GM21390 (cell line): ENCODE measurements around the gene CHGA.

Source experiments
- ATAC-seq: cut with Tn5 transposase; IDR thresholded peaks from one replicate; pipeline ENCODE4 v1.9.1; 2021; ENCODE audit not compliant: unreplicated experiment

Gene CHGA, protein sequence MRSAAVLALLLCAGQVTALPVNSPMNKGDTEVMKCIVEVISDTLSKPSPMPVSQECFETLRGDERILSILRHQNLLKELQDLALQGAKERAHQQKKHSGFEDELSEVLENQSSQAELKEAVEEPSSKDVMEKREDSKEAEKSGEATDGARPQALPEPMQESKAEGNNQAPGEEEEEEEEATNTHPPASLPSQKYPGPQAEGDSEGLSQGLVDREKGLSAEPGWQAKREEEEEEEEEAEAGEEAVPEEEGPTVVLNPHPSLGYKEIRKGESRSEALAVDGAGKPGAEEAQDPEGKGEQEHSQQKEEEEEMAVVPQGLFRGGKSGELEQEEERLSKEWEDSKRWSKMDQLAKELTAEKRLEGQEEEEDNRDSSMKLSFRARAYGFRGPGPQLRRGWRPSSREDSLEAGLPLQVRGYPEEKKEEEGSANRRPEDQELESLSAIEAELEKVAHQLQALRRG

DNA sequence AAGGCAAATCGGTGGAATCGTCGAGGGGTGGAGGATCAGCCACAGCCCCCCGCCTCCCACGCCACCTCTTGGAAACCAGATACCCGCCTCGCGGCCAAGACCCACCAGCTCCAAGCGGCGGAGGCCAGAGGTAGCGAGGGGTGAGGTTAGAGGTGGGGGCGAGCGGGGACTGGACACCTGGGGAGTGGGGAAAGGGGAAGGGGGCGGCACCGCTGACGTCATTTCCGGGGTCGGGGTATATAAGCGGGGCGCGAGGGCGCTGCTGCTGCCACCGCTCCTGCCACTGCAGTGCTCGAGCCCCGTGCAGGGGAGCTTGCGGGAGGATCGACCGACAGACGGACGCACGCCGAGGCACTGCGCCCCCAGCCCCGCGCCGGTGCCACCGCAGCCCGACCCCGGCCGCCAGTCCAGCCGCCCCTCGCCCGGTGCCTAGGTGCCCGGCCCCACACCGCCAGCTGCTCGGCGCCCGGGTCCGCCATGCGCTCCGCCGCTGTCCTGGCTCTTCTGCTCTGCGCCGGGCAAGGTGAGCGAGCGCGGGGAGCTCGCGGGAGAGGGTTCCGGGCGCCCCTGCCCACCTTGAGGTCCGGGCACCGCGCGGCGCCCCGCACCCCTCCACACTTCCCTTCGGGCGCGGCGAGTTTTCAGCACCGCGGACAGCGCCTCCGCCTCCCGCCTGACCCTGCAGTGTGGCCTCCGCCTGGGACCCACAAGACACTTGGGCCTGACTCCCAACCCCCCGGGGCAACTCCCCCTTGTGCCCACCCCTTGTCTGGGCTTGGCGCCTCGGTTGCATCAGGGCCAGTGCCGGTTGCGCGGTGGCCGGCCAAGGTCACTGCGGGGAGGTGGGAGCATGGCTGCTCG, at the start of gene CHGA:
TSS of gene CHGA (plus strand) at position 268 of the 861 bp plus-strand sequence. CDS start at position 478, 210 bp downstream.
- no peak for ATAC-seq

DNA sequence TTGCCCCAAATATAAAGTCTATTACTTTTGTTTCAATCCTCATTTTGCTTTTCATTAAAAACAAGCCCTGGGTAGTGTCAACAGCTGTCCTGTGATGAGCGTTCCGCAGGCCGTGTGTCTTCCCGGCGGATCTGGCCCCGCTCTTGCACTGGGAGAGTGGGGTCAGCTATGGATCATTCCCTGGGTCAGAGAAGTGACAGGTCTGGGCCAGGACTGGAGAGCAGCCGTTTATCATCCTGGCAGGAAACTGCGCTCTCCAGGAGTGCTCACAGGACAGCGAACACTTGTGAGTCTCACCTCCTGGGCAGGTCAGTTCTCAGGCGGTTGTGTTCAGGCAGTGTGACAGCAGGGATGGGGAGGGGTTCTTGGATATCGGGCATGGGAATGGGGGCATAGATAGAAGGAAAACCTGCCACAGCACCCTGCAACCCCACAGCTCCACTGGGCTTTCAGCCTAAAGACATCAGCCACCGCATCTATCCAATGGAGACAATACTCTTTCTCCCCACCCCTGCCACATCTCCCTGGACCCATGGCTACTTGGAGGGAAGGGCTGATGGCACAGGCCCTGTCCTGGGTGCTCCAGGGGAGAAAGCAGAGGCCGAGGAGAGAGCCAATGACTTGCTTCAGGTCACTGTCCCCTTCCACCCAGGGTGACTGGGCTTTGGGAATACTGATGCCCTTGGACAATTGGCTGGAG, 47.8 kb upstream of the CHGA start:
- ATAC-seq = no peak

DNA sequence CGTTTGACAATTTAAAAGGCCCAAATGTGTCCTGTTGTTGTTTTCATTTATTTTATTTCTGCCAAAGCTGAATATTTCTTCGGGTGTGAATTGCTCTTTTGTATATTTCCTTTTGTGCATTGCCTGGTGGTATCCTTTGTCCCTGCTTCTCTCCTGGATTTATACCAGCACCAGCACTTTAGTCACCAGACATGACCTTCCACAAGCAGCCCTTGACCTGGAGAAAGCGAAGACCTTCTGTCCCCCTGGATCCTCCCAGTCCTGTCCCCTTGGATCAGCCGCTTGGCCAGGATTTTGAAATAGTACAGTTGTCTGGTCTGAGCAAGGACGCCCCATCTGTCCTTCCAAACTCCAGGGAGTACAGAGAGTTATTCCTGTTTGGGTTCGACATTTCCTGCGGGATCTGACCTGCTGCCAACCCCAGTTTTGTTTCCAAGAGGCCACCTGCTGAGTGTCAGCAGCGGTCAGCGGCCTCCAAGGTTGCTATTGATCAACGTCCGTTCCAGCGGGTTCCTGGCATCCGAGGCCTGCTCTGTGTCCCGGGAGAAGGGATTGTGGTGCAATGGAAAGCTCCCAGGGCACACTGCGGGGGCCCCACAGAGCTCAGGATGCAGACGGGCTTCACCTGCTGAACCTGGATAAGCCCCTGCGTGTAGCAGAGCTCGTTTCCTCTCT, 45.1 kb upstream of the CHGA start:
- ATAC-seq = no peak

DNA sequence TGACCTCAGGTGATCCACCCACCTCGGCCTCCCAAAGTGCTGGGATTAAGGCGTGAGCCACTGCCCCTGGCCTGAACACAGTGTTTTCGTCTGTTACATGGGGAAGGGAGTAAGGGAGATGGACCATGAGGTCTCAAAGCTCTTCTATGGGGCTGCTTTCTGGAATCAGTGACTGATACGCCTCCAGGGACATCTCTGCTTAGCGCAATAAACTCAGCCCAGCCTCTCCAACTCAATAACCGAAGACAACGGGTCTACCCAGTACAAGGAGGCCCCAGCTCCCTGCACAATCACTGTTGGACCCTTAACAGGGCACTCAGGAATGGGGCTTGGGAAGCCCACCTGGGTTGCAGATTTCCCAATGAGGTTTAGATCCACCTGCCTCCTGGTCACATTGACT, 42.6 kb upstream of the CHGA start:
- ATAC-seq = no peak

DNA sequence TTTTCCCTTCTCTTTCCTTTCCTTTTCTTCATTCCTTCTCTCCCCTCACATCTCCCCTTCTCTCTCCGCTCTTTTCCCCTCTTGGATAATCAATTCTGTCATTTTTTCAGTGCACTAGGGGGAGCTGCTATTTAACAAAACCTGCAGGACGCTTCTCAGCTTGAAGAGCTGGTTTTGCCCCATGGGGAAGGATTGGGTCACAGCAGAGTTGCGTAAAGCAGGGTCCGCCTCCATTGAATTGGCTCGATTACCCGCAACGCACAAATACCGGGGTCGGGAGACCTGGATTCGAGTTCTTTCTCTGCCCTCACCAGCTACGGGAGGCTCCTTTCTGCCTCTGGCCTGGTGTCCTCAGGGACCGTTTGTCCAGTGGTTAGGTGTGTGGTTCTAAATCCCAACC, 42.1 kb upstream of the CHGA start:
- ATAC-seq = no peak

DNA sequence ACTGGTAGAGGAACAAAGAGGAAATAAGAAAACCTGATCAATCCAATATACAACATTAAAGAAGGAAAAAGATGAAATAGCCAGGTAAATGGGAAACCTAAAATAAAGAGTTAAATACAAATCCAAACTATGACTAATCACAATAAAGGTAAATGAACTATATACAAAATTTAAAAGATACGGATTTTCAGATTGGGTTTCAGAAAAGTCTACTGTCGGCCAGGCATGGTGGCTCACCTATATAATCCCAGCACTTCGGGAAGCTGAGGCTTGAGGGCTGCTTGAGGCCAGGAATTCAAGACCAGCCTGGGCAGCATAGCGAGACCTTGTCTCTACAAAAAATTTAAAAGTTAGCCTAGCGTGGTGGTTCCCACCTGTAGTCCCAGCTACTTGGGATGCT, 39.9 kb upstream of the CHGA start:
- ATAC-seq = no peak

DNA sequence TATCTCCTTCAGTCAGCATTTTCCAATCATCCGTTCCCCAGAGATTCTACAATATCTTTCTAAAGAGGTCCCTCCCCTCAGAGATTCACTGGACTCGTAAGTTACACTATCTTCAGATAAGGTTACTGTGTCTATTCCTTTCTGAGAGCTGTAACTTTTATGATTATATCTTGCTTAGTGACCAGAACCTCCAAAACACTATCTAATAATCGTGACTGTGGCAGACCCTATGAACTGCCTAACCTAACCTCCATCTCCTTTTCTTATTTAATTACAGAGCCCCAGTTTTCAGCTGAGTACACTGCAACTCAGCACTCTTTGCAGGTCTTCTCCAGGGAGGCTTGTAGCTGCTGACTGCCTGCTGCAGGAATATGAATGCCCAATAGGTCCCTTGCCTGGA, 38.5 kb upstream of the CHGA start:
- no peak for ATAC-seq

DNA sequence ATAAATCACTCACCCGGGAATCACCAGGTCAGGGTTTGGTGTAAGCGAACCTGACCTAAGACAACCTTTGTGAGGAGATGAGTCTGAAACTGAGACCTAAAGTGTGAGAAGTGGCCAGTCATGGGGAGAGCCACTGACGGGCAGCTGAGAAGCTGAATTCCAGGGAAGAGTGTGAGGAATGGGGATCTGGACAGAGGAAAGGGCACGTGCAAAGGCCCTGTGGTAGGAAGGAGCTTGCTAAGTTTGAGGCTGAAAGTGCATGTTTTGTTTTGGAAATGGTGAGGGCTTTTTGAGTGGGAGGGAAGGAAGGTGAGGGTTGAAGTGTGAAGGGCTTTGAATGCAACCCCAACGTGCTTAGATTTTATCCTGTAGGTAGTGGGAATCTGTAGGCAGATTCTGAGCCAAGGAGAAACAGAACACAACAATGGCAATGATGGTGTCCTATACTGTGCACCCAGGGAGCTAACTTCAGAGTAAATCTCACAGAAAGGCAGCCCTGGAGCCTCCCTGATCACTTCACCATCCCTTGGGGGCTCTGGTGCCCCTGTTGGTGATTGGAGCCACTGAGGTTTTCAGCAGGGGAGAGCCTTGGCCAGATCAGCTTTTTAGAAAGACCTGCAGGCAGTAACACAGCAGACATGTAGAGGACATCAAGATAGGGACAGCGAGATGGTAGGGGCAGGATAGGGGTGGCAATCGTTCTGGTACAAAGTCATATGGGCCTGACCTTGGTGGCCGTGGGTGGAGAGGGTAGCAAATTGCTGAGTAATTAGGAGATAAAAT, 37.5 kb upstream of the CHGA start:
- no peak for ATAC-seq

DNA sequence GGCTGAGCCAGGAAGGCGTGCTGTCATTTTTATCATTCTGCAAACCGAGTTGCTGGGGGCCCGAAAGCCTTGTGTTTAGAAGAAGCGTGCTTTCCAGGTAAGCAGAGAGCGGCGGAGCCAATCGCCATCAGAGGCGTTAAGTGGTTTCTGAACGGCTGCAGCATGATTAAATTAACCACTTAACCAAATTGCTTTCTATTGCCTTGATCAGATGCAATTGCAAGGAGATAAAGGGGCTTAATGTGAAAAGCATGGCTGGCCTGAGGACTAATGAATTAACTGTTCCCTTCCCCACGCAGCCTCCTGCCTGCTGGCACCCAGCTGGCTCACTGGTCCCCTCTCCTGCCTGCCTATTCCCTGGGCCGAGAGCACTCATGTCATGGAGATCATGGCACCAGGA, 36.6 kb upstream of the CHGA start:
- ATAC-seq = no peak

DNA sequence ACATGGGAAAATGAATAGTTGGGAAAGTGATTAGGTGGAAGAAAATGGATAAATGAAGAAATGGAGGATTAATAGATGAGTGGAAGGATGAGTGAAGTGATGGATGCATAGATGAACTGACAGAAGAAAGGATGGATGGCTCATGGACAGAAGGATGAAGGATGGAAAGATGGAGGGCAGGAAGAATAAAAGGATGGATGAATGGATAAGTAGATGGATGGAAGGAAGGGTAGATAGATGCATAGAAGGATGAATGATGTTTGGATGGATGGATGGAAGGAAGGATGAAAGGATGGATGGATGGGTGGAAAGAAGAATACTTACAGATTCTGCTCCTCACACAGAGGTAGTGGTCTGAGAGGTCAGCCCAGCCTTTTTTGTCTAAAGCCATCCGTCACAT, 35.8 kb upstream of the CHGA start:
- no peak for ATAC-seq

DNA sequence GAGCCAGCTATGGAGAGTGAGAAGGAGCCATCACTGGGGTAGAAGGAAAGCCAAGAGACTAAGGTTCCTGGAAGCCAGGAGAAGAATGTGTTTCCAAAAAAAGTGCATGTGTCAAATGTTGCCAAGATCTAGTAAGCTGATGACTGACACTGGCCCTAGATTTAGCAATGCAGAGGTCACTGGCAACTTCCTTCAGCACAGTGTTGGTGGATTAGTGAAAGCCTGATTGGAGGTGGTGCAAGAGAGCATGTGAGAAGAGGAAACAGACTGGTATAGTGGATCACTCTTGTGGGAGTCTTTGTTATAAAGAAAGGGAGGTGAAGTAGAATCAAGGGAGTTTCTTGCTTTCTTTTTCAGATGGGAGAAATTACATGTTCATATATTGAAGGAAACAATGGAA, 34.1 kb upstream of the CHGA start:
- ATAC-seq = no peak

DNA sequence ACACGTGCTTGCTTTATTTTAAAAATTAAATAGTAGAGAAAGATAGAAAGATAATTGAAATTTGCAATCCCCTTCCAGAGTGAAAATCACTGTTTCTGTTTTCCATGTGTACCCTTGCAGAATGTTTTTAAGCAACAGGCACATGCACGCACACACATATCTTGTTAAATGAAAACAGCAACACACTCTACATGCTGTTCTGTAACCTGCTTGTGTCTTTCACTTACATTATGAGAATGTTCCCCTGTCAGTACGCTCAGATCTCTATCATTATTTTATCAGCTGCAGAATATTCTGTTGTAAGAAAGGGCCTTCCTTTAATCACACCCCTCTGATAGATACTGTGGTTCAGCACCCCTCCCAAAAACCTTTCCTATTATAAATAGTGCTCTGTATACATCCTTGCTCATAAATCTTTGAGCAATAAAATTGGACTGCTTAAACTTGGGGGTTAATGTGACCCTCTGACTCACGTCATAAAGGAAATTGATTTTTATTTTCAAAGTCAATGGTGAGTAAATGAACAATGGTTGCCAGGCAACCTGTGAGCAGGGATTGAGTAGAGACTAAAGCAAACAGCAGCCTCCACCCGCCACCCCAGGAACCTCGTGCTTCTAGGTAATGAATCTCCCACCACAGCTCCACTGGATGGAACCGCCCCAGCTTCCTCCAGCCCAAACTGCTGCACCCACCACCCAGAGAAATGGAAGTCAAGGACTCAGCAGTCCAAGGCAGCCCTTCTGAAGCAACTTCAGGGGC, 31.9 kb upstream of the CHGA start:
- no peak for ATAC-seq

DNA sequence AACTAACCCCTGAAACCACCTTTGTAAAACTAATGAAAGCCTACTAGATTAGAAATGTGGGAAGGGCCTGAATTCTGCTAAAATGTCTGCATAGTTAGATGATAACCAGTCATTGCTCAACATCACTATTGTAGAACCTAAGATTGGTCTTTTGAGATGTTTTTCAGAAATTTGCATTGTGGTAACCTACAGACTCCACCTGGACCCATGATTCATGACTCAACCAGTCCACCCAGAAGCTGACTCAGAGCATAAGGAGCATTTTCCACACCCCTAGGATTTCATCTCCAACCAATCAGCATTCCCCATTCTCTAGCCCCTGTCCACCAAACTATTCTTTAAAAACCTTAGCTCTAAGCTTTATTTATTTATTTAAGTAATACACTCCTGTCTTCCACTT, 30.4 kb upstream of the CHGA start:
- no peak for ATAC-seq

DNA sequence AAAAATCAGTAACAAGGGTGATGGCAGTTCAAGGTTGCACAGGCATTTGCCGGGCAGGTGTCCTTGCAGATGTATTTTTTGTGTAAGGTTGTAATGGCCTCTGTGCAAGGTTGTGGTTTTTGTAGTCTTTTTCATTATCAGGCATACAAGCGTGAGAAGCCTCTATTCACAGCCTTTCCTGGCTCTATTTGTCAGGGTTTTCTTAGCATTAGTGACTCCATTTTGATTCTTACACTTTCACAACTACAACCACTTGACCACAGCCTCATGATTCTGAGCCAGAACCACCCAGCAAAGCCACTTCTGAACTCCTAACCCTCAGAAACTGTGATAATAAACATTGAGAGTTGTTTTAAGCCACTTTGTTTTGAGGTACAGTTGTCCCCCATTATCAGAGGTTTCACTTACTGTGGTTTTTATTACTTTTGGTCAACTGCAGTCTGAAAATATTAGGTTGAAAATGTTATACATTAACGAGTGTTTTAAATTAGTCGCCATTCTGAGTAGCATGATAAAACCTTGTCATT, 27.5 kb upstream of the CHGA start:
- ATAC-seq = no peak

DNA sequence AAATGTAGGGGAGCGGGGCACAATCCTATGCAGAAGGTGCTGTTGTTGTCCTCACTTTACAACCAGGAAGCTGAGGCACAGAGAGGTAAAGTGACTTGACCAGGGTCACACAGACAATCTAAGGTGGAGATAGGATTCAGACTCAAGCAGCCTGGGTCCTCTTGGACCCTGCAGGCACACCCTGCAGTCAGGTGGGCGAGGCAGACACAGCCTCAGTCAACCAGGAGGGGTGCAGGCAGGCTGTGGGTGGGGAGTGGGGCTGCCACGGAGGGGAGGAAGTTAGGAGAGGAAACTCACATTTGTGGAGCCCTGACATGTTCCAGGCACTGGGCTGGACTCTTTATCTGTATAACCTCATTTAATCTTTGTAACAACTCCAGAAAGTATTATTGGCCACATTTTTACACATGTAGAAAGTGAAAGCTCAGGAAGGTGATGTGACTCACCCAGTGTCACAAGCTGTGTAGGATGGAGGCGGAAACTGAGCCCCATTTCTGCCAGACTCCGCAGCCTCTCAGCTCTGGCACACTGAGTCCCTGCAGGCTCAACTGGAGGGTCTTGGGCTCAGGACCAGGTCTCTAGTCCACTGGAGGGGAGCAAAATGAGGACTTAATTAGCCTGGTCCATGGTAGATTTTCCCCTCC, 24.9 kb upstream of the CHGA start:
- no peak for ATAC-seq

DNA sequence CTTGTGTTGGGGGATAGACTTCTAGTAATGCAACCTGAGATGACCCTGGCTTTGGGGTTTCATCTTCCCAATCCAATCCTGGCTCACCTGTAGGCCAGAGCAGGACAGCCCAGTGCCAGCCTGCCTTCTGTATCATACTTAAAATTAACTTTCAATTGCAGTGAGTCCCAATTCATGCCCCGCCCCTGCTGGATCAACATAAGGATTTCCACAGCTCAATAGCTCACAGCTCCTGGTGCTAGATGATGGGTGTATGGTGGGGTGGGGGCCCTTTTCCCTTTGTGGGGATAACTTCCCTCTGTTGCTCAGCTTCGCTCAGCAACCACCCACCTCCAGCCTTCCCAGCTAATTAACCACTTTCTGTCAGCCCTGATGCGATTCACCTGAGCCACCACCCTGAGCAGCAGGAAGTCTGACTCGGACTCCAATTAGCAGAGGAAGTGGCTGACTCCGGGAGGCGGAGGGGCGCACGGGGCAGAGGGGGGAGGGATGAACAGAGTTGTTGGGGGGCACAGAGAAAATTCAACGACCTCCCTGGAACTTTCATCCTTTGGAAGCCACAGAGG, 24.3 kb upstream of the CHGA start:
- ATAC-seq = no peak

DNA sequence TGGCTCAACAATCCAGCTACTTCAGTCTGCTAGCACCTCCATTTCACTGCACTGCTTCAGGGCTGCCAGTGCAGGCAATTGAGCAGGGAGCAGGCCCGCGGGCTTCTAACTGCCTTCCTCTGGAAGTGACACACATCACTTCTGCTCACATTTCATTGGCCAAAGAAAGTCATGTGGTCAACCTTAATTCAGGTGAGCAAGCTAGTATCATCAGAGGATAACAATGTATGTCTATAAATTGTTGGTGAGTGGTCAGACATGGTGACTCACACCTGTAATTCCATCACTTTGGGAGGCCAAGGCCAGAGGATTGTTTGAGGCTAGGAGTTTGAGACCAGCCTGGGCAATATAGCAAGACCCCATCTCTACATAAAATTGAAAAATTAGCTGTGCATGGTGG, 22.3 kb upstream of the CHGA start:
- no peak for ATAC-seq

DNA sequence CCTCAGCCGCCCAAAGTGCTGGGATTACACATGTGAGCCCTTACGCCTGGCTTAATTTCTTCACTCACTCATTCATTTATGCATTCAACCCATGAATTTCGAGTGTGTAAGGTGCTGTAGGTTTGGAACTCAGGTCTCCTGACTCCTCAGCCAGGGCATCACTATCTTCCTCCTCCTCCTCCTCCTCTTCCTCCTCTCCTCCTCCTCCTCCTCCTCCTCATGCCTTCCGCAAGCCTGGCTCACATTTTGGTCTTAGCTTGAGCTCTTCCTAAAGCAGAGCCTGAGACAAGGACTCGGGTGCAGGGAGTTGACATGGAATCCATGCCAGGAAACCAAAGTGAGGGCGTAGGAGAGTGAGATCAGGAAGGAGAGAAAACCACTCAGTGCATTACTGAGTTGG, 20.8 kb upstream of the CHGA start:
- ATAC-seq = no peak
